HepG2 (cell line): Measurements from ENCODE around the gene FRMD4B. TPM values are rescaled to one million over a fixed set of nuclear protein-coding genes. Genes with fewer than 3 reads are reported as not detected.

Experiments
- ATAC-seq: fragments of 200-7000 bp; cut with Tn5 transposase; 3 replicates; pipeline ENCODE4 v1.9.1; 2020; ENCODE audit warnings: mild to moderate bottlenecking, moderate library complexity
- BruUV-seq: library from RNA; stranded (reverse); fragments of 400-500 nt; replicated peaks from 2 replicates; lab custom pipeline; 2021; lab: Mats Ljungman, UMichigan
- CTCF ChIA-PET: fragments of 300-600 bp; formaldehyde crosslinking; extraction: SDS; loops from one replicate; lab custom pipeline; 2021; ENCODE audit warnings: low total read pairs, inconsistent platforms, low intra/inter-chr PET ratio; lab: Yijun Ruan, JAX
- POLR2A ChIA-PET: fragments of 350-600 bp; sonication (Branson Sonifier 250); formaldehyde crosslinking; loops from one replicate; lab custom pipeline; 2020; ENCODE audit warnings: antibody characterized with exemption, inconsistent platforms; lab: Yijun Ruan, JAX
- DNase-seq: peaks from one replicate; pipeline ENCODE4 v3.0.0-alpha.2; 2015; ENCODE audit warnings: low spot score
- FAIRE-seq: peaks from 3 replicates; lab custom pipeline; 2011; peaks lifted over from hg19 to GRCh38; lab: Jason Lieb, UNC
- H2AFZ ChIP-seq: one replicate; pipeline ENCODE4 v1.6.1; 2011; ENCODE audit warnings: low read length, inconsistent platforms
- H3K27ac ChIP-seq: fragments of 300-600 bp; 3 replicates; pipeline ENCODE4 v1.8.0; 2011; ENCODE audit warnings: mixed run types, mild to moderate bottlenecking, mixed read lengths, low read length, inconsistent platforms; ENCODE audit not compliant: insufficient read depth; ENCODE audit errors: extremely low read length
- H3K27me3 ChIP-seq, 2 experiments: fragments of 200-600 bp in 1 of 2; 2 replicates in 1 of 2; 3 replicates in 1 of 2; pipeline versions ENCODE4 v1.6.0 to v1.8.0; 2011; ENCODE audit warnings: low read length in 2 of 2, mild to moderate bottlenecking in 2 of 2, moderate library complexity in 2 of 2, inconsistent platforms in 1 of 2; ENCODE audit not compliant: insufficient read depth in 2 of 2, control insufficient read depth in 1 of 2
- H3K36me3 ChIP-seq, 2 experiments: fragments of 200-600 bp in 1 of 2; replicated peaks in 1 of 2; 2 replicates in 1 of 2; 3 replicates in 1 of 2; pipeline versions ENCODE4 v1.5.1 to v1.8.0; 2011; ENCODE audit warnings: low read length in 2 of 2, inconsistent platforms in 1 of 2; ENCODE audit not compliant: insufficient read depth in 2 of 2, control insufficient read depth in 1 of 2
- H3K4me1 ChIP-seq: 2 replicates; pipeline ENCODE4 v1.5.1; 2012; ENCODE audit warnings: low read length, inconsistent platforms; ENCODE audit not compliant: insufficient read depth
- H3K4me2 ChIP-seq: 2 replicates; pipeline ENCODE4 v1.6.0; 2011; ENCODE audit warnings: low read depth, low read length, inconsistent platforms
- H3K4me3 ChIP-seq, 3 experiments: fragments of 200-600 bp in 1 of 3; sonication (generic), shearing (Covaris generic) in 1 of 3; replicated peaks in 1 of 3; 2 replicates each; pipeline ENCODE4 v1.5.1; 2011 to 2016; ENCODE audit warnings: low read length in 3 of 3, inconsistent platforms in 2 of 3, low read depth in 2 of 3, mild to moderate bottlenecking in 2 of 3, control low read depth in 1 of 3, mixed read lengths in 1 of 3; ENCODE audit not compliant: insufficient read depth in 1 of 3
- H3K79me2 ChIP-seq: one replicate; pipeline ENCODE4 v1.6.1; 2011; ENCODE audit warnings: low read length, inconsistent platforms; ENCODE audit not compliant: insufficient read depth
- H3K9ac ChIP-seq: 2 replicates; pipeline ENCODE4 v1.6.0; 2011; ENCODE audit warnings: mild to moderate bottlenecking, low read depth, low read length, inconsistent platforms; ENCODE audit not compliant: insufficient read depth
- H3K9me3 ChIP-seq: 2 replicates; pipeline ENCODE4 v1.5.1; 2012; ENCODE audit warnings: mild to moderate bottlenecking, low read length
- H4K20me1 ChIP-seq: 2 replicates; pipeline ENCODE4 v1.6.0; 2011; ENCODE audit warnings: inconsistent platforms, mild to moderate bottlenecking, low read length, moderate library complexity; ENCODE audit not compliant: insufficient read depth
- HMG20B ChIP-seq: conservative IDR thresholded peaks from 2 replicates; pipeline ENCODE4 v1.6.1; 2016; ENCODE audit warnings: missing genetic modification reagents, missing compliant biosample characterization
- HOXD1 ChIP-seq: sonication (generic); formaldehyde crosslinking; IDR thresholded peaks from 2 replicates; pipeline ENCODE4 v1.5.0; 2020; ENCODE audit warnings: missing genetic modification reagents
- KDM4B ChIP-seq: sonication (generic); formaldehyde crosslinking; IDR thresholded peaks from 2 replicates; pipeline ENCODE4 v1.4.0; 2020; ENCODE audit warnings: missing genetic modification reagents
- NCOA2 ChIP-seq: sonication (generic); formaldehyde crosslinking; IDR thresholded peaks from 2 replicates; pipeline ENCODE4 v1.8.0; 2022; ENCODE audit warnings: inconsistent platforms
- POLR2AphosphoS5 ChIP-seq: IDR thresholded peaks from 2 replicates; pipeline ENCODE4 v1.6.1; 2012; ENCODE audit warnings: low read depth, low read length
- ZBTB3 ChIP-seq: sonication (generic); formaldehyde crosslinking; IDR thresholded peaks from 2 replicates; pipeline ENCODE4 v1.4.0; 2020; ENCODE audit warnings: low read depth, mild to moderate bottlenecking, moderate library complexity, missing genetic modification reagents, borderline replicate concordance
- ZNF124 ChIP-seq: sonication (generic); formaldehyde crosslinking; IDR thresholded peaks from 2 replicates; pipeline ENCODE4 v1.4.0; 2020; ENCODE audit warnings: missing genetic modification reagents
- ZNF263 ChIP-seq: sonication (generic); formaldehyde crosslinking; IDR thresholded peaks from 2 replicates; pipeline ENCODE4 v1.4.0; 2020; ENCODE audit warnings: missing genetic modification reagents
- ZNF292 ChIP-seq: sonication (generic); formaldehyde crosslinking; IDR thresholded peaks from 2 replicates; pipeline ENCODE4 v1.8.1; 2022; ENCODE audit warnings: mild to moderate bottlenecking, low read depth, missing genetic modification reagents, borderline replicate concordance
- ZNF557 ChIP-seq: sonication (generic); formaldehyde crosslinking; IDR thresholded peaks from 2 replicates; pipeline ENCODE4 v1.4.0; 2020; ENCODE audit warnings: missing genetic modification reagents
- ZSCAN12 ChIP-seq: sonication (generic); formaldehyde crosslinking; IDR thresholded peaks from 2 replicates; pipeline ENCODE4 v1.9.0; 2021; ENCODE audit warnings: mild to moderate bottlenecking, missing genetic modification reagents
- WGBS: methylation state at CpG from one replicate; pipeline ENCODE4 v1.1.6; 2017; ENCODE audit warnings: low lambda C conversion rate; 5-methylcytosine and 5-hydroxymethylcytosine counted together
- in situ Hi-C: cut with HindIII; loops from 2 replicates; pipeline ENCODE4 v1.10.0; 2017; ENCODE audit warnings: low pct_unique_long_range_greater_than_20kb; ENCODE audit not compliant: extremely low pct_ligation_motif_present
- intact Hi-C: fragments of 100-400 bp; cut with micrococcal nuclease; formaldehyde crosslinking; loops from one replicate; pipeline ENCODE4 v1.10.0; 2022; ENCODE audit not compliant: unreplicated experiment
- polyA plus RNA-seq, 8 experiments: library from polyadenylated mRNA; depleted of rRNA in 3 of 8; stranded (reverse) in 7 of 8; unstranded in 1 of 8; fragments of >200 nt; fragmentation: Illumina TruSeq in 4 of 8; extraction: Trizol in 4 of 8; gene quantifications; 2 replicates each; pipeline versions ENCODE4 v1.2.1 to v1.2.3, GENCODE V29; 2011 to 2016; ENCODE audit warnings: low read depth in 4 of 8, missing spikeins in 1 of 8, mixed read lengths in 1 of 8; ENCODE audit not compliant: insufficient read depth in 1 of 8
- total RNA-seq, 5 experiments: library from RNA; depleted of rRNA; stranded (reverse); fragments of >200 nt; fragmentation: Illumina TruSeq; extraction: Trizol; gene quantifications; 2 replicates each; pipeline ENCODE4 v1.2.3, GENCODE V29; 2016; ENCODE audit warnings: low read depth in 1 of 5
- TF ChIP-seq, protein P1 (sequence below): sonication (generic); formaldehyde crosslinking; IDR thresholded peaks from 2 replicates; pipeline ENCODE4 v1.4.0; 2020; ENCODE audit warnings: missing genetic modification reagents, borderline replicate concordance
- TF ChIP-seq, protein P2 (sequence below): sonication (generic); formaldehyde crosslinking; IDR thresholded peaks from 2 replicates; pipeline ENCODE4 v1.9.0; 2021; ENCODE audit warnings: missing genetic modification reagents, borderline replicate concordance

FRMD4B gene
- total and polyA plus RNA-seq, 2 of the 13 experiments (the other 11 are each of a cell fraction or from before 2014, with no cell fraction given) = 3.0 to 3.3 TPM

DNA sequence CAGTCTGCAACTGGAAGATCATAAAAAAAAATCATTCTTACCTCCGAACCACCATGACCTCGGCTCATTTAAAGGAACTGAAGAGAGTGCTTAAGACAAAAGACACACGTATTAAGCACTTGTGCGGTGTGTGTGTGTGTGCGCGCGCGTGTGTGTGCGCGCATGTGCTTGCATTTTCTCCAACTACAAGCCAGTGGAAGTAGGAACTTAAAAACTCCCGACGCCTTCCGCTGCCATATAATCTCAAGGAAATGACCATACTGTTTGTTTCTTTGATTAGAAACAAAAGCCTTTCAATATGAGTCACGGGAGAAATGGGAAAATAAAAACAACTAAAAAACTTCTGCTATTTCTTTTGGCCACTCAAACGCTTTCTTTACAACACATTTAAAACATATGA is 32.4 kb downstream of the FRMD4B start:
- POLR2A ChIA-PET = no interaction called here
- H3K4me1 ChIP-seq = no peaks in the 10 kb centered on the region
- no peak overlapping the region for H3K4me2 ChIP-seq
- peaks cover 0 to 4% of the 10 kb centered on the region in 2 experiments; a peak in 1 of 5 replicates for H3K27me3 ChIP-seq
- in situ Hi-C loops (no loop called here), intact Hi-C loops (no loop called here)
- no peaks in the 10 kb centered on the region for H3K79me2 ChIP-seq
- no peaks in the 10 kb centered on the region for H4K20me1 ChIP-seq
- CTCF ChIA-PET = no interaction called here
- H3K9ac ChIP-seq = no peak overlapping the region
- TF ChIP-seq HOXD1 (no peak), HMG20B (no peak)
- H3K9me3 ChIP-seq = no peaks in the 10 kb centered on the region
- DNase-seq = no peak
- no peak for ATAC-seq
- no peak for FAIRE-seq
- H2AFZ ChIP-seq = no peak overlapping the region
- H3K36me3 ChIP-seq = no peaks in the 10 kb centered on the region
- no peak overlapping the region for H3K4me3 ChIP-seq
- BruUV-seq = no TSS peak
- no peak overlapping the region for H3K27ac ChIP-seq
- 55% methylated on average over 15 of the region's 15 CpGs for WGBS

DNA sequence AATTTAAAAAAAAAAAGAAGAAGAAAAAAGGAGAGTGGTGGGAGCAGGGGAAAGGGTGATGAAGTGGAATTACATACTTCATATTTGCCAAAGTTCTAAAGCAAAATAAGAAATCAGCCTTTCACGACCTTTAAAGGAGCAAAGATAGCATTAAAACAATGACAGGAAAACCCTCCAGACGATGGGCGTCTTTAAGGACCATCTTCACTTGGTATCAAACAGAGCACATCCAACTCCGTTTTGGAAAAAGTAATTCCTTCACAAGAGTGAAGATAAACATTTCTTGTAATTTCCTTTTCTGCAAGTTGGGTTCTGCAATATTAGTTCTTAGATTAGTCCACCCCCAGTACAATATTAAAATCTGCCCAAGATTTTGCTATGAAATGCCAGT is 32.8 kb downstream of the FRMD4B start:
- no peak for FAIRE-seq
- H3K4me3 ChIP-seq = no peak overlapping the region
- no peaks in the 10 kb centered on the region for H3K79me2 ChIP-seq
- H3K9me3 ChIP-seq = no peaks in the 10 kb centered on the region
- intact Hi-C loops (no loop called here), in situ Hi-C loops (no loop called here)
- H3K27ac ChIP-seq = no peak overlapping the region
- POLR2A ChIA-PET = no interaction called here
- ATAC-seq = no peak
- H2AFZ ChIP-seq = no peak overlapping the region
- WGBS = 13% methylated on average over 4 of the region's 4 CpGs
- no TSS peak for BruUV-seq
- CTCF ChIA-PET = no interaction called here
- peaks cover 0 to 4% of the 10 kb centered on the region in 2 experiments; a peak in 1 of 5 replicates for H3K27me3 ChIP-seq
- no peaks in the 10 kb centered on the region for H3K4me1 ChIP-seq
- no peaks in the 10 kb centered on the region for H4K20me1 ChIP-seq
- H3K4me2 ChIP-seq = no peak overlapping the region
- H3K9ac ChIP-seq = no peak overlapping the region
- DNase-seq = no peak
- H3K36me3 ChIP-seq = no peaks in the 10 kb centered on the region
- TF ChIP-seq ZBTB3 (CRISPR knock-in tag) (no peak), ZNF292 (no peak), NCOA2 (no peak), ZSCAN12 (no peak), ZNF124 (CRISPR knock-in tag) (no peak), POLR2AphosphoS5 (no peak), KDM4B (CRISPR knock-in tag) (no peak), ZNF263 (no peak), ZNF557 (CRISPR knock-in tag) (no peak)
- TF ChIP-seq, protein P1, sequence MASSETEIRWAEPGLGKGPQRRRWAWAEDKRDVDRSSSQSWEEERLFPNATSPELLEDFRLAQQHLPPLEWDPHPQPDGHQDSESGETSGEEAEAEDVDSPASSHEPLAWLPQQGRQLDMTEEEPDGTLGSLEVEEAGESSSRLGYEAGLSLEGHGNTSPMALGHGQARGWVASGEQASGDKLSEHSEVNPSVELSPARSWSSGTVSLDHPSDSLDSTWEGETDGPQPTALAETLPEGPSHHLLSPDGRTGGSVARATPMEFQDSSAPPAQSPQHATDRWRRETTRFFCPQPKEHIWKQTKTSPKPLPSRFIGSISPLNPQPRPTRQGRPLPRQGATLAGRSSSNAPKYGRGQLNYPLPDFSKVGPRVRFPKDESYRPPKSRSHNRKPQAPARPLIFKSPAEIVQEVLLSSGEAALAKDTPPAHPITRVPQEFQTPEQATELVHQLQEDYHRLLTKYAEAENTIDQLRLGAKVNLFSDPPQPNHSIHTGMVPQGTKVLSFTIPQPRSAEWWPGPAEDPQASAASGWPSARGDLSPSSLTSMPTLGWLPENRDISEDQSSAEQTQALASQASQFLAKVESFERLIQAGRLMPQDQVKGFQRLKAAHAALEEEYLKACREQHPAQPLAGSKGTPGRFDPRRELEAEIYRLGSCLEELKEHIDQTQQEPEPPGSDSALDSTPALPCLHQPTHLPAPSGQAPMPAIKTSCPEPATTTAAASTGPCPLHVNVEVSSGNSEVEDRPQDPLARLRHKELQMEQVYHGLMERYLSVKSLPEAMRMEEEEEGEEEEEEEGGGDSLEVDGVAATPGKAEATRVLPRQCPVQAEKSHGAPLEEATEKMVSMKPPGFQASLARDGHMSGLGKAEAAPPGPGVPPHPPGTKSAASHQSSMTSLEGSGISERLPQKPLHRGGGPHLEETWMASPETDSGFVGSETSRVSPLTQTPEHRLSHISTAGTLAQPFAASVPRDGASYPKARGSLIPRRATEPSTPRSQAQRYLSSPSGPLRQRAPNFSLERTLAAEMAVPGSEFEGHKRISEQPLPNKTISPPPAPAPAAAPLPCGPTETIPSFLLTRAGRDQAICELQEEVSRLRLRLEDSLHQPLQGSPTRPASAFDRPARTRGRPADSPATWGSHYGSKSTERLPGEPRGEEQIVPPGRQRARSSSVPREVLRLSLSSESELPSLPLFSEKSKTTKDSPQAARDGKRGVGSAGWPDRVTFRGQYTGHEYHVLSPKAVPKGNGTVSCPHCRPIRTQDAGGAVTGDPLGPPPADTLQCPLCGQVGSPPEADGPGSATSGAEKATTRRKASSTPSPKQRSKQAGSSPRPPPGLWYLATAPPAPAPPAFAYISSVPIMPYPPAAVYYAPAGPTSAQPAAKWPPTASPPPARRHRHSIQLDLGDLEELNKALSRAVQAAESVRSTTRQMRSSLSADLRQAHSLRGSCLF (CRISPR knock-in tag) = no peak
- TF ChIP-seq, protein P2, sequence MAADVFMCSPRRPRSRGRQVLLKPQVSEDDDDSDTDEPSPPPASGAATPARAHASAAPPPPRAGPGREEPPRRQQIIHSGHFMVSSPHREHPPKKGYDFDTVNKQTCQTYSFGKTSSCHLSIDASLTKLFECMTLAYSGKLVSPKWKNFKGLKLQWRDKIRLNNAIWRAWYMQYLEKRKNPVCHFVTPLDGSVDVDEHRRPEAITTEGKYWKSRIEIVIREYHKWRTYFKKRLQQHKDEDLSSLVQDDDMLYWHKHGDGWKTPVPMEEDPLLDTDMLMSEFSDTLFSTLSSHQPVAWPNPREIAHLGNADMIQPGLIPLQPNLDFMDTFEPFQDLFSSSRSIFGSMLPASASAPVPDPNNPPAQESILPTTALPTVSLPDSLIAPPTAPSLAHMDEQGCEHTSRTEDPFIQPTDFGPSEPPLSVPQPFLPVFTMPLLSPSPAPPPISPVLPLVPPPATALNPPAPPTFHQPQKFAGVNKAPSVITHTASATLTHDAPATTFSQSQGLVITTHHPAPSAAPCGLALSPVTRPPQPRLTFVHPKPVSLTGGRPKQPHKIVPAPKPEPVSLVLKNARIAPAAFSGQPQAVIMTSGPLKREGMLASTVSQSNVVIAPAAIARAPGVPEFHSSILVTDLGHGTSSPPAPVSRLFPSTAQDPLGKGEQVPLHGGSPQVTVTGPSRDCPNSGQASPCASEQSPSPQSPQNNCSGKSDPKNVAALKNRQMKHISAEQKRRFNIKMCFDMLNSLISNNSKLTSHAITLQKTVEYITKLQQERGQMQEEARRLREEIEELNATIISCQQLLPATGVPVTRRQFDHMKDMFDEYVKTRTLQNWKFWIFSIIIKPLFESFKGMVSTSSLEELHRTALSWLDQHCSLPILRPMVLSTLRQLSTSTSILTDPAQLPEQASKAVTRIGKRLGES (CRISPR knock-in tag) = no peak
